IPS-NIHi11 (cell line): ENCODE results near the gene TMBIM4.
A peak's percentile ranks its signal among the peaks of the same experiment; 100 is the strongest.

Source experiments
- DNase-seq: peaks from one replicate; pipeline ENCODE4 v3.0.0; 2012; ENCODE audit warnings: mixed read lengths, low spot score

Gene TMBIM4

GRCh38 chr12:66140731-66141130 lies 29.1 kb downstream of the TMBIM4 start:
- no peak for DNase-seq

GRCh38 chr12:66139328-66139727 lies 30.5 kb downstream of the TMBIM4 start:
- DNase-seq, result no peak

GRCh38 chr12:66137937-66138336 lies 31.9 kb downstream of the TMBIM4 start:
- no peak for DNase-seq

- peak; percentile 50 for DNase-seq
Measured at GRCh38 chr12:66132408-66132807, 37.4 kb downstream of the TMBIM4 start.

GRCh38 chr12:66131067-66131688 lies 38.6 kb downstream of the TMBIM4 start:
- DNase-seq, result no peak

- DNase-seq, result peak; percentile 92
Measured at GRCh38 chr12:66130267-66131066, 39.3 kb downstream of the TMBIM4 start, which contains the start of gene LLPH. LLPH (minus strand) TSS chr12:66130750; CDS start chr12:66129106, 1,644 bp downstream.

- DNase-seq, result no peak
Measured at GRCh38 chr12:66129934-66130266, 39.9 kb downstream of the TMBIM4 start.

- DNase-seq, result no peak
Measured at GRCh38 chr12:66127650-66128049, 42.1 kb downstream of the TMBIM4 start.

GRCh38 chr12:66120477-66120876 lies 49.3 kb downstream of the TMBIM4 start:
- DNase-seq, result no peak

GRCh38 chr12:66119870-66120241 lies 49.9 kb downstream of the TMBIM4 start:
- no peak for DNase-seq

GRCh38 chr12:66119229-66119869 lies 50.4 kb downstream of the TMBIM4 start:
- no peak for DNase-seq

GRCh38 chr12:66118240-66118891 lies 51.4 kb downstream of the TMBIM4 start:
- DNase-seq, result no peak

- no peak for DNase-seq
Measured at GRCh38 chr12:66117242-66117641, 52.6 kb downstream of the TMBIM4 start.

- no peak for DNase-seq
Measured at GRCh38 chr12:66115071-66115600, 54.7 kb downstream of the TMBIM4 start.

GRCh38 chr12:66113471-66113870 lies 56.3 kb downstream of the TMBIM4 start:
- DNase-seq, result no peak

- DNase-seq, result no peak
Measured at GRCh38 chr12:66111605-66112004, 58.2 kb downstream of the TMBIM4 start.

- no peak for DNase-seq
Measured at GRCh38 chr12:66109056-66109455, 60.7 kb downstream of the TMBIM4 start.

GRCh38 chr12:66108386-66108785 lies 61.4 kb downstream of the TMBIM4 start:
- no peak for DNase-seq

GRCh38 chr12:66107451-66107915 lies 62.3 kb downstream of the TMBIM4 start:
- peak; percentile 86 for DNase-seq

- DNase-seq, result peak; percentile 25
Measured at GRCh38 chr12:66103016-66103913, 66.5 kb downstream of the TMBIM4 start.

- DNase-seq, result no peak
Measured at GRCh38 chr12:66092559-66093269, 77.1 kb downstream of the TMBIM4 start.
